K562 (cell line): ENCODE data around the gene SH2D3A. TPM values are rescaled to one million over a fixed set of nuclear protein-coding genes. Genes with fewer than 3 reads are reported as not detected.

ENCODE experiments used
- ATAC-seq: fragments of 200-7000 bp; cut with Tn5 transposase; 3 replicates; pipeline ENCODE4 v1.9.1; 2020; ENCODE audit warnings: moderate library complexity
- BruUV-seq: library from RNA; stranded (reverse); fragments of 400-500 nt; replicated peaks from 2 replicates; lab custom pipeline; 2021; lab: Mats Ljungman, UMichigan
- CTCF ChIA-PET: fragments of 300-600 bp; formaldehyde crosslinking; extraction: SDS; loops from one replicate; lab custom pipeline; 2021; ENCODE audit warnings: low intra/inter-chr PET ratio; lab: Yijun Ruan, JAX
- POLR2A ChIA-PET: fragments of 300-600, 350-650 bp; sonication (Branson Sonifier 250); formaldehyde crosslinking; extraction: SDS; loops from one replicate; lab custom pipeline; 2021; ENCODE audit warnings: antibody characterized with exemption, inconsistent platforms; lab: Yijun Ruan, JAX
- DNase-seq, 4 experiments: peaks; one replicate each; pipeline versions ENCODE4 v3.0.0 to v3.0.0-alpha.2; 2011 to 2018; ENCODE audit warnings: low spot score in 3 of 4, mixed read lengths in 3 of 4; ENCODE audit errors: extremely low read depth in 1 of 4
- FAIRE-seq: peaks from 2 replicates; lab custom pipeline; 2011; peaks lifted over from hg19 to GRCh38; lab: Jason Lieb, UNC
- H2AFZ ChIP-seq: 2 replicates; pipeline ENCODE4 v1.6.0; 2011; ENCODE audit warnings: low read depth, low read length, control low read depth, inconsistent platforms
- H3K27ac ChIP-seq: fragments of 200-600 bp; 3 replicates; pipeline ENCODE4 v1.8.0; 2011; ENCODE audit warnings: low read depth, mild to moderate bottlenecking, control low read depth, inconsistent platforms, low read length, moderate library complexity, mixed read lengths; ENCODE audit errors: extremely low read depth
- H3K27me3 ChIP-seq, 2 experiments: fragments of 300-600 bp in 1 of 2; 2 replicates in 1 of 2; 3 replicates in 1 of 2; pipeline versions ENCODE4 v1.6.0 to v1.8.0; 2011; ENCODE audit warnings: inconsistent platforms in 2 of 2, low read length in 2 of 2, mild to moderate bottlenecking in 1 of 2, mixed read lengths in 1 of 2, moderate library complexity in 1 of 2; ENCODE audit not compliant: control insufficient read depth in 2 of 2, insufficient read depth in 2 of 2
- H3K36me3 ChIP-seq: fragments of 300-600 bp; 3 replicates; pipeline ENCODE4 v1.8.0; 2011; ENCODE audit warnings: mild to moderate bottlenecking, low read length, inconsistent platforms; ENCODE audit not compliant: control insufficient read depth, insufficient read depth
- H3K4me1 ChIP-seq, 2 experiments: fragments of 200-600 bp in 1 of 2; replicated peaks in 1 of 2; 2 replicates in 1 of 2; 3 replicates in 1 of 2; pipeline versions ENCODE4 v1.5.1 to v1.8.0; 2011; ENCODE audit warnings: inconsistent platforms in 2 of 2, low read length in 2 of 2, mild to moderate bottlenecking in 1 of 2, mixed read lengths in 1 of 2, moderate library complexity in 1 of 2; ENCODE audit not compliant: control insufficient read depth in 2 of 2, insufficient read depth in 2 of 2
- H3K4me2 ChIP-seq: 2 replicates; pipeline ENCODE4 v1.6.1; 2011; ENCODE audit warnings: low read length, control low read depth, inconsistent platforms, mixed read lengths; ENCODE audit not compliant: insufficient read depth
- H3K4me3 ChIP-seq: fragments of 200-600 bp; sonication (generic), shearing (Covaris generic); 2 replicates; pipeline ENCODE4 v1.5.1; 2016; ENCODE audit warnings: control low read depth, inconsistent platforms
- H3K79me2 ChIP-seq: fragments of 200-600 bp; 3 replicates; pipeline ENCODE4 v1.8.0; 2011; ENCODE audit warnings: low read length, inconsistent platforms; ENCODE audit not compliant: control insufficient read depth, insufficient read depth
- H3K9ac ChIP-seq, 2 experiments: 2 replicates each; pipeline versions ENCODE4 v1.6.0 to v1.6.1; 2011; ENCODE audit warnings: low read depth in 2 of 2, low read length in 2 of 2, control low read depth in 1 of 2, inconsistent platforms in 1 of 2, mild to moderate bottlenecking in 1 of 2, mixed read lengths in 1 of 2; ENCODE audit not compliant: insufficient read depth in 1 of 2
- H3K9me1 ChIP-seq: one replicate; pipeline ENCODE4 v1.6.0; 2011; ENCODE audit warnings: inconsistent platforms, mild to moderate bottlenecking, low read length, moderate library complexity; ENCODE audit not compliant: control insufficient read depth, insufficient read depth
- H3K9me3 ChIP-seq: replicated peaks from 2 replicates; pipeline ENCODE4 v1.5.1; 2011; ENCODE audit warnings: low read depth, low read length, inconsistent platforms; ENCODE audit not compliant: control insufficient read depth, insufficient read depth
- H4K20me1 ChIP-seq: replicated peaks from 2 replicates; pipeline ENCODE4 v1.6.1; 2011; ENCODE audit warnings: low read length, inconsistent platforms, mixed read lengths; ENCODE audit not compliant: control insufficient read depth, insufficient read depth
- ARID3B ChIP-seq: fragments of 250-450 bp; sonication (Bioruptor Pico); IDR thresholded peaks from 2 replicates; pipeline ENCODE4 v1.4.0; 2020; ENCODE audit warnings: borderline replicate concordance
- CREBBP ChIP-seq: IDR thresholded peaks from one replicate; pipeline ENCODE4 v1.6.1; 2012; ENCODE audit warnings: low read depth, mild to moderate bottlenecking, control low read depth, inconsistent platforms, low read length
- ETV5 ChIP-seq: sonication (generic); formaldehyde crosslinking; IDR thresholded peaks from 2 replicates; pipeline ENCODE4 v1.4.0; 2020; ENCODE audit warnings: low read depth, mild to moderate bottlenecking, missing genetic modification reagents
- HEY1 ChIP-seq: fragments of 250-450 bp; sonication (Bioruptor Pico); IDR thresholded peaks from 2 replicates; pipeline ENCODE4 v1.5.0; 2020; ENCODE audit warnings: mild to moderate bottlenecking, moderate library complexity, borderline replicate concordance
- HMGN3 ChIP-seq: IDR thresholded peaks from 2 replicates; pipeline ENCODE4 v1.6.1; 2011; ENCODE audit warnings: borderline replicate concordance, low read depth, mild to moderate bottlenecking, mixed read lengths, low read length; ENCODE audit not compliant: insufficient read length; ENCODE audit errors: extremely low read depth
- HNRNPH1 ChIP-seq: fragments of 200-400 bp; formaldehyde crosslinking; optimal IDR thresholded peaks from 2 replicates; pipeline ENCODE3; 2017; ENCODE audit warnings: low read depth, mild to moderate bottlenecking, low read length, moderate library complexity
- LCOR ChIP-seq: sonication (generic); formaldehyde crosslinking; IDR thresholded peaks from 2 replicates; pipeline ENCODE4 v1.8.0; 2022; ENCODE audit warnings: mild to moderate bottlenecking, missing genetic modification reagents
- MCM3 ChIP-seq: fragments of 450-650 bp; IDR thresholded peaks from 2 replicates; pipeline ENCODE4 v1.6.1; 2016
- NFE2 ChIP-seq: IDR thresholded peaks from 2 replicates; pipeline ENCODE4 v1.6.1; 2014; ENCODE audit warnings: antibody characterized with exemption, low read depth
- POLR2H ChIP-seq: IDR thresholded peaks from 2 replicates; pipeline ENCODE4 v1.6.1; 2016; ENCODE audit warnings: missing genetic modification characterization, low read depth, mild to moderate bottlenecking, control low read depth, missing compliant biosample characterization, moderate library complexity
- RBBP5 ChIP-seq: fragments of 200-600 bp; sonication (generic); IDR thresholded peaks from 2 replicates; pipeline ENCODE4 v1.6.1; 2012; ENCODE audit warnings: borderline replicate concordance, mild to moderate bottlenecking, low read length, control low read depth, inconsistent platforms; ENCODE audit not compliant: insufficient read depth, poor library complexity, severe bottlenecking
- SETDB1 ChIP-seq: IDR thresholded peaks from one replicate; pipeline ENCODE4 v1.6.1; 2012; ENCODE audit warnings: low read length, control low read depth, inconsistent platforms
- VEZF1 ChIP-seq: fragments of 200-800 bp; sonication (Bioruptor generic); IDR thresholded peaks from 2 replicates; pipeline ENCODE4 v1.6.1; 2017; ENCODE audit warnings: missing genetic modification characterization, missing compliant biosample characterization
- ZBTB12 ChIP-seq: fragments of 250-450 bp; sonication (Bioruptor Pico); IDR thresholded peaks from 2 replicates; pipeline ENCODE4 v1.4.0; 2020
- ZEB2 ChIP-seq: fragments of 450-650 bp; IDR thresholded peaks from 2 replicates; pipeline ENCODE4 v1.6.1; 2016
- WGBS: fragments of 100-300 bp; shearing (Covaris generic); methylation state at CpG from one replicate; pipeline ENCODE4 v1.1.6; 2016; ENCODE audit warnings: low coverage, mixed read lengths; ENCODE audit not compliant: insufficient coverage; ENCODE audit errors: missing lambda C conversion rate; 5-methylcytosine and 5-hydroxymethylcytosine counted together
- in situ Hi-C: fragments of 300-500 bp; cut with MboI; formaldehyde crosslinking; loops from 4 replicates; pipeline ENCODE4 v1.15.0; 2018; ENCODE audit warnings: inconsistent platforms, mixed read lengths
- intact Hi-C: fragments of 100-400 bp; cut with micrococcal nuclease; formaldehyde crosslinking; loops from 2 replicates; pipeline ENCODE4 v1.14.2; 2022
- polyA plus RNA-seq, 8 experiments: library from polyadenylated mRNA; depleted of rRNA in 4 of 8; stranded (reverse) in 5 of 8; unstranded in 3 of 8; fragments of >200 nt; fragmentation: Nextera tagmentation in 2 of 8; fragmentation: Illumina TruSeq in 1 of 8; extraction: Ambion mirVana in 2 of 8; extraction: Trizol in 1 of 8; gene quantifications; 2 replicates each; pipeline versions ENCODE4 v1.2.1 to v1.2.3, GENCODE V29; 2011 to 2014; ENCODE audit warnings: inconsistent platforms in 1 of 8, missing spikeins in 1 of 8
- total RNA-seq, 7 experiments: library from RNA; depleted of rRNA in 6 of 7; stranded (reverse); fragments of >200 nt in 6 of 7; fragmentation: Illumina TruSeq in 2 of 7; extraction: Trizol in 2 of 7; gene quantifications; 2 replicates each; pipeline versions ENCODE4 v1.2.1 to v1.2.3, GENCODE V29; 2011 to 2021; ENCODE audit warnings: low replicate concordance in 1 of 7

Gene SH2D3A
- total and polyA plus RNA-seq, 9 of the 15 experiments (the other 6 are each of a cell fraction or from before 2014, with no cell fraction given), result 0.75 to 26.3 (median 8.9) TPM

- peak; percentile 15; the same call in 1 of the 2 replicates for TF ChIP-seq VEZF1 (CRISPR knock-in tag)
- no peak for TF ChIP-seq SETDB1
- peak; percentile 17; the same call in 1 of the 2 replicates for TF ChIP-seq ETV5
These were observed 50.2 kb downstream of the SH2D3A start (continued) for GRCh38 chr19:6717036-6717435.

- Histone ChIP-seq H2AFZ (no peak overlapping the region), H4K20me1 (0 out of 2 replicates have a peak, but pooled peaks cover 2% of the 10 kb centered on the region), H3K4me3 (no peak overlapping the region), H3K79me2 (no peaks in the 10 kb centered on the region), H3K9ac (no peak overlapping the region), H3K9me1 (no peaks in the 10 kb centered on the region), H3K27me3 (peaks cover 0 to 11% of the 10 kb centered on the region in 2 experiments; a peak in 2 of 5 replicates), H3K4me1 (peaks cover 30 to 38% of the 10 kb centered on the region in 2 experiments), H3K9me3 (no peaks in the 10 kb centered on the region), H3K4me2 (no peak overlapping the region), H3K36me3 (no peaks in the 10 kb centered on the region), H3K27ac (no peak overlapping the region)
- ATAC-seq (no peak), DNase-seq (no peak), FAIRE-seq (no peak)
- 32% methylated on average over 6 of the region's 6 CpGs for WGBS
- no TSS peak for BruUV-seq
- ChIA-PET POLR2A (no interaction called here), CTCF (interaction anchor here (0.7 to 1.8 kb wide), 2 partner anchors 84 to 913 kb away, joined by 3 to 6 read pairs; no protein-coding TSS in a partner anchor)
- intact Hi-C loops, result no loop called here
- in situ Hi-C loops, result no loop called here
- TF ChIP-seq ZEB2, result no peak
- TF ChIP-seq POLR2H, result no peak
- TF ChIP-seq RBBP5, result no peak
- no peak for TF ChIP-seq ARID3B (CRISPR knock-in tag)
- TF ChIP-seq HNRNPH1, result no peak
- no peak for TF ChIP-seq CREBBP
- no peak for TF ChIP-seq ZBTB12 (CRISPR knock-in tag)
- TF ChIP-seq MCM3, result no peak
- TF ChIP-seq NFE2, result no peak
- TF ChIP-seq HEY1 (CRISPR knock-in tag), result no peak
- TF ChIP-seq LCOR (CRISPR knock-in tag), result no peak
- TF ChIP-seq HMGN3, result no peak
These were observed 50.6 kb downstream of the SH2D3A start for GRCh38 chr19:6716610-6716970.
